22Rv1 (cell line): ENCODE measurements around the gene IL17RA.

Experiments
- CTCF ChIP-seq: fragments of 450-650 bp; IDR thresholded peaks from 2 replicates; pipeline ENCODE4 v1.5.1; 2017; ENCODE audit warnings: mild to moderate bottlenecking
- ZFX ChIP-seq: fragments of 450-650 bp; IDR thresholded peaks from 2 replicates; pipeline ENCODE4 v1.6.1; 2017; ENCODE audit warnings: antibody characterized with exemption, borderline replicate concordance

- TF ChIP-seq CTCF (no peak), ZFX (no peak)
Measured at GRCh38 chr22:17131686-17132085, 46.9 kb downstream of the IL17RA start.
